ENCODE results near the gene VPS11. TPM values are rescaled to one million over a fixed set of nuclear protein-coding genes. Genes with fewer than 3 reads are reported as not detected.

Gene VPS11
- total RNA-seq, 4 donors from 2014 or later, result 37.2 to 57.2 (median 47.9) TPM

- peak; percentile 93 to 94 for DNase-seq (ENCODE audit: low spot score in 2 of 2)
- WGBS, result under 1% methylated on average over 32 of the region's 49 CpGs
- Histone ChIP-seq H3K4me1 (peaks cover 46% of the 10 kb centered on the region), H3K36me3 (peaks cover 11% of the 10 kb centered on the region), H3K4me3 (peak within 1 kb of the TSS; percentile 97), H3K27me3 (no peaks in the 10 kb centered on the region), H3K9me3 (no peaks in the 10 kb centered on the region), H3K27ac (peak within 1 kb of the TSS; percentile 81)
- no peak for TF ChIP-seq POLR2A (IDR thresholded peaks at IDR 0.05)
- TF ChIP-seq POLR2AphosphoS5 (IDR thresholded peaks at IDR 0.05), result peak in 1 of 3 donors; percentile 14
Measured at GRCh38 chr11:119106564-119107537, 39.2 kb downstream of the VPS11 start, which contains the start of gene C2CD2L. TSS of gene C2CD2L (plus strand) at chr11:119107344. CDS start at chr11:119107742, 398 bp downstream.

- Histone ChIP-seq H3K27ac (peak overlapping the region; percentile 81), H3K9me3 (no peaks in the 10 kb centered on the region), H3K4me1 (peaks cover 42% of the 10 kb centered on the region), H3K4me3 (peak overlapping the region; percentile 97), H3K36me3 (peaks cover 19% of the 10 kb centered on the region), H3K27me3 (no peaks in the 10 kb centered on the region)
- no peak for DNase-seq (ENCODE audit: low spot score in 2 of 2)
- 0% methylated on average over 2 of the region's 65 CpGs for WGBS
- no peak for TF ChIP-seq POLR2AphosphoS5 (IDR thresholded peaks at IDR 0.05)
- no peak for TF ChIP-seq POLR2A (IDR thresholded peaks at IDR 0.05)
- no peak for TF ChIP-seq CTCF (IDR thresholded peaks at IDR 0.05)
- no peak for TF ChIP-seq EP300 (IDR thresholded peaks at IDR 0.05)
Measured at GRCh38 chr11:119107538-119108145, 40.0 kb downstream of the VPS11 start.

DNA sequence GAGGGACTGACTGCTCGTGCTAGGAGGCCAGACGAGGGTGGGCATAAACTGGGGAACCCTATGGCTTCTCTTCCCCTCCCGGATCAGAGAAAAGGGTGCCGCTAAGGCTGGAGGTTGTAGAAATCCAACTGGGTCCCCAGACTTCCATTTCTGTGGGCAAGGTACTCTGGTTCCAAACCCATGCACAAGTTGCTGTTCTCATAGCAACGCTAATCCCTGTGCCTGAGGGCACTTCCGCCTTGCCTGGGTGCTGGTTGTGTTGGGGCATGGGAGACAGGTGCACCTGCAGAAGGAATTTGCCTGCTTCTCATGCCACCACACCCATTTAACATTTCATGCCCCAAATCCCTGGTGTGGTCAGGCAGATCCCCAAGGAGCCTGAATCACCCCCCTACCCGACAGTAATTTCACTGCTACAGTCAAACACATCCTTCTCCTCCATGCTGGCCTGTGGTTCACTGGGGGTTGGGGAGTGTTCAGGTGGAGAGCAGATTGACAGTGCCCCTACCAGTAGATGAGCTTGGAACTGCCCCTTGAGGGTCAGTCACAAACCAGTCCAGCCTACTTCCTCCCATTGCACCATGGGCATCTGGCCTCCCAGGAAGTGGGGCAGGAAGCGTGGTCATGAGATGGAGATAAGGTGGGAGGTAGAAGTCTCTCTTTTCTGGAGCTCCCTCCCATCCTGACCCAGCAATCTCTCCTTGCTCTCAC, 40.7 kb downstream of the VPS11 start:
- Histone ChIP-seq H3K9me3 (no peaks in the 10 kb centered on the region), H3K4me3 (peak overlapping the region; percentile 97), H3K36me3 (peaks cover 26% of the 10 kb centered on the region), H3K27me3 (no peaks in the 10 kb centered on the region), H3K4me1 (peaks cover 36% of the 10 kb centered on the region), H3K27ac (peak overlapping the region; percentile 81)
- TF ChIP-seq POLR2A (IDR thresholded peaks at IDR 0.05), result no peak
- no peak for TF ChIP-seq POLR2AphosphoS5 (IDR thresholded peaks at IDR 0.05)
- no peak for TF ChIP-seq EP300 (IDR thresholded peaks at IDR 0.05)
- no peak for TF ChIP-seq CTCF (IDR thresholded peaks at IDR 0.05)
- no peak for DNase-seq (ENCODE audit: low spot score in 2 of 2)
- WGBS, result 36% methylated on average over 4 of the region's 8 CpGs

- DNase-seq (ENCODE audit: low spot score in 2 of 2), result no peak
Measured at GRCh38 chr11:119108857-119109221, 41.2 kb downstream of the VPS11 start.

DNA sequence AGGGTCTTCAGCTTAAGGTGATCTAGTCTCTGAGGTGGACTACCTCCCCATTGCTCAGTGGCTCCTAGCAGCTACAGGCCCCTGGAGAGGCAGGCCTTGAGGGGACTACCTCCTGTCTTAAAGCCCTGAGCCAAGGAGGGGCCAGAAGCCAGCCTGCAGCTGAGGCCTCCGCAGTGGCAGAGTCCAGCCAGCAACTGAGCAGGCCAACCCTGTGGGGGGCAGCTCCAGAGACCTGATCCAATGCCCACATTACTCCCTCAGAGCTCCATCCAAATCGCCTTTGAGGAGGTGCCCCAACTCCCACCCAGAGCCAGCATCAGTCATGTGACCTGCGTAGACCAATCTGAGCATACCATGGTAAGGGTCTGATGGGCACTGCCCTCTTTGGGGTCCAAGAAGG, 42.2 kb downstream of the VPS11 start:
- Histone ChIP-seq H3K9me3 (no peaks in the 10 kb centered on the region), H3K4me1 (peaks cover 35% of the 10 kb centered on the region), H3K27me3 (no peaks in the 10 kb centered on the region), H3K36me3 (peaks cover 41% of the 10 kb centered on the region), H3K27ac (no peak overlapping the region), H3K4me3 (no peak overlapping the region)
- 100% methylated on average over 2 of the region's 3 CpGs for WGBS
- no peak for DNase-seq (ENCODE audit: low spot score in 2 of 2)
- no peak for TF ChIP-seq POLR2A (IDR thresholded peaks at IDR 0.05)

More at GRCh38 chr11:119108857-119109221, 41.2 kb downstream of the VPS11 start:
- 87% methylated on average over 2 of the region's 2 CpGs for WGBS
- no peaks in the 10 kb centered on the region for H3K9me3 ChIP-seq
- TF ChIP-seq EP300 (IDR thresholded peaks at IDR 0.05), result no peak
- TF ChIP-seq POLR2AphosphoS5 (IDR thresholded peaks at IDR 0.05), result no peak
- H3K4me3 ChIP-seq, result peak overlapping the region; percentile 97
- no peaks in the 10 kb centered on the region for H3K27me3 ChIP-seq
- peaks cover 31% of the 10 kb centered on the region for H3K36me3 ChIP-seq
- H3K4me1 ChIP-seq, result peaks cover 35% of the 10 kb centered on the region
- no peak overlapping the region for H3K27ac ChIP-seq

- peaks cover 35% of the 10 kb centered on the region for H3K4me1 ChIP-seq
- 86% methylated on average over 10 of the region's 10 CpGs for WGBS
Measured at GRCh38 chr11:119110439-119110838, 42.8 kb downstream of the VPS11 start.

More at GRCh38 chr11:119110439-119110838, 42.8 kb downstream of the VPS11 start:
- Histone ChIP-seq H3K27me3 (no peaks in the 10 kb centered on the region), H3K4me3 (no peak overlapping the region), H3K36me3 (peaks cover 42% of the 10 kb centered on the region), H3K27ac (no peak overlapping the region), H3K9me3 (no peaks in the 10 kb centered on the region)
- no peak for TF ChIP-seq POLR2A (IDR thresholded peaks at IDR 0.05)
- no peak for DNase-seq (ENCODE audit: low spot score in 2 of 2)
